Nephron progenitor cell (in vitro differentiated cells): Measurements from ENCODE around the gene MYO7A.

Source experiments
- DNase-seq: peaks from one replicate; pipeline ENCODE4 v3.0.0; 2021
- H3K27ac Mint-ChIP-seq: 2 replicates; pipeline ENCODE4 v1.8.0; 2021; ENCODE audit warnings: mild to moderate bottlenecking, moderate library complexity, mixed read lengths
- H3K27me3 Mint-ChIP-seq: 2 replicates; pipeline ENCODE4 v1.8.0; 2021; ENCODE audit warnings: mild to moderate bottlenecking, low read depth, mixed read lengths; ENCODE audit not compliant: poor library complexity
- H3K36me3 Mint-ChIP-seq: 2 replicates; pipeline ENCODE4 v1.8.0; 2021; ENCODE audit warnings: low read depth, mixed read lengths
- H3K4me1 Mint-ChIP-seq: 2 replicates; pipeline ENCODE4 v1.8.0; 2021; ENCODE audit warnings: mixed read lengths
- H3K4me3 Mint-ChIP-seq: 2 replicates; pipeline ENCODE4 v1.8.0; 2021; ENCODE audit warnings: mild to moderate bottlenecking, moderate library complexity, mixed read lengths
- H3K9me3 Mint-ChIP-seq: 2 replicates; pipeline ENCODE4 v1.8.0; 2021; ENCODE audit warnings: mild to moderate bottlenecking, moderate library complexity, mixed read lengths
- CTCF ChIP-seq: fragments of 200-600 bp; sonication (generic); IDR thresholded peaks from 2 replicates; pipeline ENCODE4 v1.5.0; 2021; ENCODE audit warnings: antibody characterized with exemption

The MYO7A gene

GRCh38 chr11:77213589-77214428, 85.8 kb downstream of the MYO7A start:
- Mint-ChIP-seq H3K4me1 (no peaks in the 10 kb centered on the region), H3K27me3 (no peaks in the 10 kb centered on the region), H3K36me3 (no peaks in the 10 kb centered on the region), H3K9me3 (no peaks in the 10 kb centered on the region), H3K27ac (no peak overlapping the region), H3K4me3 (no peak overlapping the region)
- no peak for TF ChIP-seq CTCF
- DNase-seq: no peak

GRCh38 chr11:77214557-77214956, 86.5 kb downstream of the MYO7A start:
- no peak for TF ChIP-seq CTCF
- no peaks in the 10 kb centered on the region for H3K36me3 Mint-ChIP-seq
- no peak for DNase-seq
- H3K4me1 Mint-ChIP-seq: no peaks in the 10 kb centered on the region
- peaks cover 4% of the 10 kb centered on the region for H3K9me3 Mint-ChIP-seq
- no peak overlapping the region for H3K4me3 Mint-ChIP-seq
- no peaks in the 10 kb centered on the region for H3K27me3 Mint-ChIP-seq
- H3K27ac Mint-ChIP-seq: no peak overlapping the region

- Mint-ChIP-seq H3K27me3 (peaks cover 2% of the 10 kb centered on the region), H3K9me3 (peaks cover 9% of the 10 kb centered on the region), H3K27ac (no peak overlapping the region), H3K36me3 (no peaks in the 10 kb centered on the region), H3K4me3 (no peak overlapping the region), H3K4me1 (no peaks in the 10 kb centered on the region)
- no peak for TF ChIP-seq CTCF
- DNase-seq: no peak
Measured at GRCh38 chr11:77215106-77215505, 87.1 kb downstream of the MYO7A start.

- no peak overlapping the region for H3K4me3 Mint-ChIP-seq
- DNase-seq: no peak
- H3K4me1 Mint-ChIP-seq: no peaks in the 10 kb centered on the region
- H3K9me3 Mint-ChIP-seq: peaks cover 14% of the 10 kb centered on the region
- H3K27ac Mint-ChIP-seq: no peak overlapping the region
- TF ChIP-seq CTCF: no peak
- peaks cover 3% of the 10 kb centered on the region for H3K27me3 Mint-ChIP-seq
- no peaks in the 10 kb centered on the region for H3K36me3 Mint-ChIP-seq
Measured at GRCh38 chr11:77217156-77217555, 89.1 kb downstream of the MYO7A start.

- Mint-ChIP-seq H3K27ac (no peak overlapping the region), H3K36me3 (no peaks in the 10 kb centered on the region), H3K4me3 (no peak overlapping the region), H3K9me3 (peaks cover 22% of the 10 kb centered on the region), H3K27me3 (peaks cover 3% of the 10 kb centered on the region), H3K4me1 (no peaks in the 10 kb centered on the region)
- TF ChIP-seq CTCF: no peak
- no peak for DNase-seq
Measured at GRCh38 chr11:77223797-77224196, 95.8 kb downstream of the MYO7A start.
